ENCODE measurements around the gene APOM.

APOM gene

GRCh38 chr6:31655349-31656237, at the start of gene APOM:
TSS of gene APOM (plus strand) at chr6:31655894. CDS start at chr6:31655967, 73 bp downstream.
- DNase-seq, result no peak

GRCh38 chr6:31607317-31607716, 48.4 kb upstream of the APOM start:
- no peak for DNase-seq

- no peak for DNase-seq
Observed at GRCh38 chr6:31609519-31610406, 45.9 kb upstream of the APOM start.

- DNase-seq, result no peak
Observed at GRCh38 chr6:31610968-31611367, 44.7 kb upstream of the APOM start.

GRCh38 chr6:31614075-31614619, 41.5 kb upstream of the APOM start:
- no peak for DNase-seq

- DNase-seq, result no peak
Observed at GRCh38 chr6:31614684-31615578, 40.8 kb upstream of the APOM start, which contains the start of gene AIF1. TSS of gene AIF1 (plus strand) at chr6:31615234. CDS start at chr6:31615330, 96 bp downstream.

GRCh38 chr6:31615748-31616147, 39.9 kb upstream of the APOM start:
- DNase-seq, result peak; percentile 17 to 77

- no peak for DNase-seq
Observed at GRCh38 chr6:31617010-31617409, 38.7 kb upstream of the APOM start.

- peak; percentile 97 to 98 for DNase-seq
Observed at GRCh38 chr6:31619805-31620585, 35.7 kb upstream of the APOM start.

- DNase-seq, result peak; percentile 38 to 97
Observed at GRCh38 chr6:31620586-31621319, 34.9 kb upstream of the APOM start, which contains the start of gene PRRC2A. TSS of gene PRRC2A (plus strand) at chr6:31620715. CDS start at chr6:31622790, 2,075 bp downstream.

GRCh38 chr6:31621320-31621939, 34.3 kb upstream of the APOM start:
- DNase-seq, result no peak

GRCh38 chr6:31621991-31622390, 33.7 kb upstream of the APOM start:
- DNase-seq, result no peak

GRCh38 chr6:31622684-31623091, 33.0 kb upstream of the APOM start:
- no peak for DNase-seq

GRCh38 chr6:31624070-31624469, 31.6 kb upstream of the APOM start:
- no peak for DNase-seq

GRCh38 chr6:31626952-31627351, 28.7 kb upstream of the APOM start:
- no peak for DNase-seq

GRCh38 chr6:31627690-31628287, 27.9 kb upstream of the APOM start:
- no peak for DNase-seq

GRCh38 chr6:31629014-31629413, 26.7 kb upstream of the APOM start:
- no peak for DNase-seq

GRCh38 chr6:31630177-31630934, 25.3 kb upstream of the APOM start:
- DNase-seq, result no peak

GRCh38 chr6:31631209-31631608, 24.5 kb upstream of the APOM start:
- no peak for DNase-seq
